Measurements from ENCODE around the gene PYM1. TPM values are rescaled to one million over a fixed set of nuclear protein-coding genes. Genes with fewer than 3 reads are reported as not detected.
A peak's percentile ranks its signal among the peaks of the same experiment; 100 is the strongest.

Gene PYM1
- total RNA-seq, 1 experiment from 2014 or later = 58.9 TPM

- Histone ChIP-seq H3T11ph (ENCODE audit: low read length) (no peak overlapping the region), H3K4me2 (ENCODE audit: insufficient read depth, insufficient read length, low read length) (no peak overlapping the region), H3K4me1 (ENCODE audit: insufficient read depth, low read length) (peaks cover 6% of the 10 kb centered on the region; the same call in 1 of the 2 replicates), H3K9me3 (ENCODE audit: control insufficient read depth, low read depth, low read length) (no peaks in the 10 kb centered on the region), H4K8ac (replicated peaks; ENCODE audit: insufficient read length, low read depth, low read length) (no peak overlapping the region), H3K79me2 (ENCODE audit: insufficient read depth, low read length) (peaks cover 15% of the 10 kb centered on the region; the same call in 1 of the 2 replicates), H2AK5ac (ENCODE audit: insufficient read length, low read length) (no peak overlapping the region), H3K27me3 (ENCODE audit: insufficient read depth, low read length) (peaks cover 4% of the 10 kb centered on the region; the same call in 1 of the 2 replicates), H2BK15ac (ENCODE audit: low read depth, low read length) (no peak overlapping the region), H4K20me1 (ENCODE audit: control insufficient read depth, insufficient read depth, insufficient read length) (no peaks in the 10 kb centered on the region), H3K27ac (ENCODE audit: insufficient read length, low read depth, low read length) (no peak overlapping the region), H2BK5ac (ENCODE audit: insufficient read length, low read length) (no peak overlapping the region), H3K23ac (ENCODE audit: insufficient read length, low read depth, low read length) (no peak overlapping the region), H2BK20ac (ENCODE audit: low read depth, low read length, poor library complexity, severe bottlenecking) (no peak overlapping the region), H2BK12ac (ENCODE audit: insufficient read length, low read depth, low read length) (no peak overlapping the region), H3K56ac (ENCODE audit: insufficient read length, low read depth, low read length) (no peak overlapping the region), H2AFZ (ENCODE audit: low read length) (no peak overlapping the region), H2BK120ac (ENCODE audit: low read depth, low read length, poor library complexity, severe bottlenecking) (no peak overlapping the region), H3K14ac (ENCODE audit: insufficient read depth, low read length) (no peak overlapping the region), H3K9ac (ENCODE audit: extremely low read depth, insufficient read length, low read length) (no peak overlapping the region), H3K79me1 (ENCODE audit: insufficient read depth, low read depth, low read length, poor library complexity, severe bottlenecking) (peaks cover 5% of the 10 kb centered on the region), H3K23me2 (ENCODE audit: insufficient read length, low read depth, low read length, poor library complexity, severe bottlenecking) (peaks cover 21% of the 10 kb centered on the region), H3K18ac (ENCODE audit: insufficient read length, low read depth, low read length) (no peak overlapping the region), H4K91ac (ENCODE audit: insufficient read length, low read depth, low read length) (no peak overlapping the region), H3K4ac (ENCODE audit: low read depth, low read length) (no peak overlapping the region), H4K5ac (ENCODE audit: insufficient read length, low read depth, low read length) (no peak overlapping the region)
- no peak for DNase-seq
- H3K27me3 Mint-ChIP-seq (ENCODE audit: low read depth) = peaks cover 30% of the 10 kb centered on the region
- peaks cover 5 to 14% (median 13%) of the 10 kb centered on the region in 3 experiments; a peak in 5 of 7 replicates for H3K36me3 Mint-ChIP-seq (ENCODE audit: insufficient read depth in 1 of 3, low read depth in 3 of 3)
- H3K4me3 Mint-ChIP-seq = peak overlapping the region; percentile 36 to 96; a peak in 4 of 5 replicates
- H3K27ac Mint-ChIP-seq = peak overlapping the region in 2 of 3 experiments; percentile 63 to 77; a peak in 3 of 7 replicates
- peaks cover 40 to 47% of the 10 kb centered on the region in 2 experiments for H3K4me1 Mint-ChIP-seq
- no peaks in the 10 kb centered on the region; a peak in 1 of 5 replicates for H3K9me3 Mint-ChIP-seq
- WGBS (ENCODE audit: extremely low coverage, insufficient read length, low lambda C conversion rate) = no CpG with 5 or more reads among the region's 8 CpGs
- TF ChIP-seq CTCF (conservative IDR thresholded peaks at IDR 0.05) = no peak
These were observed 1.7 kb upstream of the PYM1 start for GRCh38 chr12:55929306-55929791.
